CD4-positive, alpha-beta T cell treated with Interferon alpha-2 for 1 hour (primary cell): Measurements from ENCODE around the gene VAPA.
"Not testable (repeated sequence)": the region's sequence is repeated elsewhere in the genome, so short reads cannot be mapped to it uniquely, and the experiment has no call there.

Experiments used
- DNase-seq, 2 donors: peaks; one replicate each; pipeline ENCODE4 v3.0.0-alpha.2; 2020 to 2022

VAPA gene

GRCh38 chr18:9887992-9888391 is 25.8 kb upstream of the VAPA start:
- DNase-seq = no peak

DNA sequence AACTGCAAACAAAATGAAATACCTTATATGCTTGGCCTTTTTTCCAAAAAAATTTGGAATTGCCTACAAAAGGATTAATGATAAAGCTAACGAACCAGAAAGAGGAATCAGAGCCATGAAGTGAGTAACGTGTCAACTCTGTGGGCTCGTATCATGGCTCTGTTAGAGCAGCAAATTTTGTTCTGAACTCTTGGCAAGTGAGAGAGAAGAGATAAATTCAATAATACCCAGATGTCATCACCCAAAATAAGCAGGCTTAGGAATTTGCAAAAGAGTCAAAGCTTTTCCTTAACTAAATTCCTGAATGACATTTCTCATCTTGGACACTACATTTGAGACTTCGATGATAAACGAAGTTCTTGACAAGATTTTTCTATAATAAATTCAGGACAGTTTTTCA is 23.6 kb upstream of the VAPA start:
- DNase-seq = no peak

- no peak for DNase-seq
Measured at GRCh38 chr18:9890957-9891356, 22.9 kb upstream of the VAPA start.

- not testable (repeated sequence) for DNase-seq
Measured at GRCh38 chr18:9891515-9891914, 22.3 kb upstream of the VAPA start.

GRCh38 chr18:9894454-9895068 is 19.3 kb upstream of the VAPA start:
- DNase-seq = no peak

- no peak for DNase-seq
Measured at GRCh38 chr18:9897129-9897528, 16.7 kb upstream of the VAPA start.

GRCh38 chr18:9897787-9898291 is 16.0 kb upstream of the VAPA start:
- DNase-seq = not testable (repeated sequence)

DNA sequence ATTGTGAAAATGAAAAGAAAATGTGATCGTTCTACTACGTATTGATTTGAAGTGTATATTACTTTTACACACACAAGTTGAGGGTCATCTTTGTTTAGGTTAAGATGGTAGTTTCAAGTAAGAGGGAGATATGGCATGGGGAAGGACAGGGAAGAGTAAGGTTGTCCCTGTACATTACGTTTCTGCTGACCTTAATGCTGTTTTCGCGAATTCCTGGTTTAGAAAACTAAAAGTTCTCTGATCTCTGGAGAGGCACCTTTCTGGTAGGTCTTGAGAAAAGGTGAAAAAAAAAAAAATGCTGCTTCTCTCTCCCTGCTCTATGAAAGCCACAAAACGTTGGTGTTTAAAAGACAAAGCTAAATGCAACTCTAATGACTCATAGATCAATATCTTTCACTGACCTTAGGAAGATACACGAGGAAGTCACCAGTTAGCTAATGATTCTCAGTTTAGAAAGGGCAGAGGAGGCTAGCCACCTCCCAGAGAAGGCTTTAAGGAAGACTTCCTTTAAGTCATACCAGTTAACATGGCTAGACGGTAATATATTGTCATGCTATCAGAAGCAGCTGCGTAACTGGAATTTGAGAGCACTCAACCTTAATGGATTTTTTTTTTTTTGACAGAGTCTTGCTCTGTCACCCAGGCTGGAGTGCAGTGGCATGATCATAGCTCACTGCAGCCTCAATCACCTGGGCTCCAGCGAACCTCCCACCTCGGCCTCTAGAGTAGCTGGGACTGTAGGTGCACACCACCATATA is 14.8 kb upstream of the VAPA start:
- no peak for DNase-seq

GRCh38 chr18:9899550-9899930 is 14.3 kb upstream of the VAPA start:
- not testable (repeated sequence) for DNase-seq

- no peak for DNase-seq
Measured at GRCh38 chr18:9900699-9901098, 13.1 kb upstream of the VAPA start.

DNA sequence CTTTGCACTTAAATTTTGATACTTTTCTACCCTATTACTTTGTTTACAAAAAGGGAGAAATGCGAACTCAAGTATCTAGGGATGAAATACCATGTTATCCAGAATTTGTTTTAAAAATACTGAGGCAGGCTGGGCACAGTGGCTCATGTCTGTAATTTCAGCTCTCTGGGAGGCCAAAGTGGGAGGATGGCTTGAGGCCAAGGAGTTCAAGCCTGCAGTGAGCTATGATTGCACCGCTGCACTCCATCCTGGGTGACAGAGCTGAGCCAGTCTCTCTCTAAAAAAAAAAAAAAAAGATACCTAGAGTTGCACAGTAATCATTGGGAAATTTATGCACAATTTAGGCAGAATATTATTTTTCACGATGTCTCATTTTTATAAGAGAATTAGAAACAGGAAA is 12.4 kb upstream of the VAPA start:
- DNase-seq = no peak

- not testable (repeated sequence) for DNase-seq
Measured at GRCh38 chr18:9902264-9902663, 11.6 kb upstream of the VAPA start.

DNA sequence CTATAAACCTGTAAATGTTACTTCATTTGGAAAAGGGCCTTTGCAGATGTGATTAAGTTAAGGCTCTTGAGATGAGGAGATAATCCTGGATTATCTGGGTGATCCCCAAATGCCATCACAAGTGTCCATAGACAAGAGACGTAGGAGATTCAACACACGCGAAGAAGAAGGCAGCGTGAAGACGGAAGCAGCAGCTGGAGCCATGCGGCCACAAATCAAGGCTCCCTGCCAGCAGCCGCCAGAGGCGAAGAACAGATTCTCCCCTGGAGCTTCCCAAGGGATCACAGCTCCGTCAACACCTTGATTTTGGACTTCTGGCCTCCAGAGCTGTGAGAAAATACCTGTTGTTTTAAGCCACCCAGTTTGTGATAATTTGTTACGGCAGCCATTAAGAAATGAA is 11.0 kb upstream of the VAPA start:
- DNase-seq = no peak

- DNase-seq = no peak
Measured at GRCh38 chr18:9905401-9905922, 8.4 kb upstream of the VAPA start.

GRCh38 chr18:9906481-9906880 is 7.3 kb upstream of the VAPA start:
- DNase-seq = no peak

DNA sequence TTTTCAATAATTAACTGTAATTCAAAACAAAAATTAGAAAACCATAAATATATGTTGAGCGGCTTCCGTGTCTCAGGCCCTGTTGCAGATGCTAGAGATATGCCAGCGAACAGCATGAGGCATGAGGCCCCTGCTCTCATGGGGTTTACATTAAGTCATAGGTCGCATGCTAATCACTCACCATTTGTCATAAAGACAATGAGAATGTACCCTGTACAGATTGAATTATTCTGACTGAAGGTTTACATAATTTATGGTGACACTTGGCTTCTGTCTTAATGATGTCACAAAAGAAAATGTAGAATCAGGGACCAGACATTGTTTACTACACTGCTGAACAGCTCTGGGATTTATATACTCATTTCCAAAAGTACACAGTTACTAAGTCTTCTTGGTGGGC is 5.9 kb upstream of the VAPA start:
- DNase-seq = no peak

- DNase-seq = no peak
Measured at GRCh38 chr18:9910071-9910470, 3.7 kb upstream of the VAPA start.

DNA sequence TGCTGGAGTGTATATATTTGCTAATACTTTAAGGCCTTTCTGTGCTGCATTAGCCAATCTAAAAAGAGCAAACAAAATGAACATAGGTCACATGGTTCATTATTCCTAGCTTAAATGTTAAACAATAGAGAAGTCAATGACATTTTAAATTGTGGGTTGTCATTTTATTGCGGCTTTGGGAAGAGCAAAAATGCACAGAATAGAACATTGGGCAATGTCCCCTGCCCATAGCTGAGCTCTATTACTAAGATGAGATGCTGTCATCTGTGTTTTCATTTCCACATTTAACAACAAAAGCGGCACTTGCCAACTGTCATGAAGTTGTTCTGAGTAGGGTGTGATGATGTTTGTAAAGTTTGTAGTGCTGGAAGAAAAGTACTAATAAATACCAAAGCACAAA is 3.2 kb upstream of the VAPA start:
- DNase-seq = no peak

- DNase-seq = no peak
Measured at GRCh38 chr18:9911226-9911625, 2.6 kb upstream of the VAPA start.

GRCh38 chr18:9912285-9912684 is 1.5 kb upstream of the VAPA start:
- peak in 1 of 2 donors; percentile 38 for DNase-seq

GRCh38 chr18:9913151-9913525 is 678 bp upstream of the VAPA start:
- DNase-seq = no peak

GRCh38 chr18:9914334-9914583 is 443 bp downstream of the VAPA start:
- DNase-seq = no peak

DNA sequence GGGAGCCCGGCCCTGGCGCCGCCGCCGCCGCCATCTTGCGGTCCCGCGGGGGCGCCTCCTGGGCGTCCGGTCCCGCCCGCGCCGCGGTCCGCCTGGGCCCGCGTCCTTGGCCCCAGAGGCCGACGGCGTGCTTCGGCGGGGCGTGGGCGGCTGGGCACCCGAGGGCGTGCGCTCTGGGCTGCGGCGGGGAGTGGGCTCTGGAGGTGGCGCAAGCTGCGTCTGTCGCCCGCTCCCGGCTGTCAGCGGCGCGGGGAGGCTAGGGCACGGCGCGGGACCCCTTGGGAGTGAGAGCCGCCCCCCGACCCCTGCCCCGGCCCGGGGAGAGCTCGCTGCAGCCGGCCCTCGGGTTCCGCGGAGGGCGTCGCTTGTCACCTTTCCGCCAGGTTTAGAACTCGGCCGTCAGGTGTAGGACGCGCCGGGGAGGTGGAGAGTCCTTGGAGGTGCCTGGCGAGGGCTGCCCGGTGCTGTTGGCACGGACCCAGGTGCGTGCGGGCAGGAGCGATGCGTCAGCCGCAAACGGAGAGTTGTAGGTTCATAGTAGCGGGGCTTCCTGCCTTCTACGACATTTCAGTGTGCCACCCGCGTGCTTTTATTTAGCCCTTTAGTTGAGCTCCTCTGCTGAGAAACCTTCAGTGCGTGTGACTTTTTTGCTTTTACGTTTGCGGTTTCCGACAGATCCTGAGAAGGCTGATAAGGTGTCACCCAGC is 921 bp downstream of the VAPA start:
- peak; percentile 74 to 82 for DNase-seq
